Tibial artery (tissue), 4 donors: ENCODE results near the gene PCDHGB4.

ENCODE experiments used
- DNase-seq, 2 donors: peaks; one replicate each; pipeline ENCODE4 v3.0.0-alpha.2; 2019
- H3K27ac ChIP-seq, 2 donors: fragments of 200-600 bp; sonication (generic) in 1 of 2; 1 replicate in 1 of 2; 2 replicates in 1 of 2; pipeline ENCODE4 v1.5.1; 2018 to 2019; ENCODE audit warnings: mild to moderate bottlenecking in 1 of 2
- H3K27me3 ChIP-seq, 2 donors: fragments of 200-600 bp; sonication (generic) in 1 of 2; one replicate each; pipeline versions ENCODE4 v1.5.1 to v1.6.0; 2016 to 2019
- H3K36me3 ChIP-seq, 3 donors: fragments of 200-600 bp; sonication (generic) in 2 of 3; one replicate each; pipeline ENCODE4 v1.5.1; 2016 to 2019; ENCODE audit warnings: mild to moderate bottlenecking in 2 of 3
- H3K4me1 ChIP-seq, 4 donors: fragments of 200-600 bp; sonication (generic) in 2 of 4; 1 replicate in 3 of 4; 2 replicates in 1 of 4; pipeline ENCODE4 v1.5.1; 2016 to 2019
- H3K4me3 ChIP-seq, 2 donors: fragments of 200-600 bp; sonication (generic) in 1 of 2; 1 replicate in 1 of 2; 2 replicates in 1 of 2; pipeline ENCODE4 v1.5.1; 2018 to 2019; ENCODE audit warnings: mild to moderate bottlenecking in 2 of 2
- H3K9me3 ChIP-seq, 3 donors: fragments of 200-600 bp; sonication (generic) in 1 of 3; one replicate each; pipeline ENCODE4 v1.5.1; 2016 to 2019
- CTCF ChIP-seq, 2 experiments: fragments of 200-600 bp in 1 of 2; fragments of 450-650 bp in 1 of 2; IDR thresholded peaks; one replicate each; pipeline ENCODE4 v1.5.1; 2017 to 2019; ENCODE audit warnings: antibody characterized with exemption in 2 of 2, mild to moderate bottlenecking in 1 of 2, moderate library complexity in 1 of 2
- intact Hi-C: fragments of 100-400 bp; cut with DNase I; formaldehyde crosslinking; loops from one replicate; pipeline ENCODE4 v1.15.0; 2023; ENCODE audit warnings: low total_unique reads

The PCDHGB4 gene

GRCh38 chr5:141356133-141356532 is 31.4 kb upstream of the PCDHGB4 start:
- Histone ChIP-seq H3K4me3 (no peak overlapping the region), H3K27me3 (peaks cover 0 to 3% of the 10 kb centered on the region in 2 donors), H3K27ac (no peak overlapping the region), H3K4me1 (no peaks in the 10 kb centered on the region), H3K9me3 (peaks cover 0 to 100% (median 88%) of the 10 kb centered on the region in 3 donors), H3K36me3 (peaks cover 0 to 19% (median 13%) of the 10 kb centered on the region in 3 donors)
- no peak for DNase-seq
- no peak for TF ChIP-seq CTCF (IDR thresholded peaks at IDR 0.05)
- intact Hi-C loops, result no loop called here

- TF ChIP-seq CTCF (IDR thresholded peaks at IDR 0.05), result no peak
- H3K27me3 ChIP-seq, result peaks cover 0 to under 1% of the 10 kb centered on the region in 2 donors
- H3K4me3 ChIP-seq, result no peak overlapping the region
- peaks cover 0 to 24% (median 14%) of the 10 kb centered on the region in 3 donors for H3K36me3 ChIP-seq
- H3K27ac ChIP-seq, result no peak overlapping the region
- no peak for DNase-seq
- intact Hi-C loops, result no loop called here
- peaks cover 0 to 99% (median 88%) of the 10 kb centered on the region in 3 donors for H3K9me3 ChIP-seq
- H3K4me1 ChIP-seq, result no peaks in the 10 kb centered on the region
These were observed 30.5 kb upstream of the PCDHGB4 start for GRCh38 chr5:141356950-141357349.

GRCh38 chr5:141359790-141360426 is 27.6 kb upstream of the PCDHGB4 start, which contains the start of gene PCDHGB2:
Gene PCDHGB2 (plus strand): TSS chr5:141359994. CDS start chr5:141360136, 142 bp downstream.
- TF ChIP-seq CTCF (IDR thresholded peaks at IDR 0.05), result no peak
- H3K27ac ChIP-seq, result no peak within 1 kb of the TSS
- H3K4me3 ChIP-seq, result peak within 1 kb of the TSS; percentile 25 to 35
- intact Hi-C loops, result no loop called here
- DNase-seq, result no peak
- H3K27me3 ChIP-seq, result peaks cover 0 to 3% of the 10 kb centered on the region in 2 donors
- peaks cover 0 to 32% (median 29%) of the 10 kb centered on the region in 3 donors for H3K36me3 ChIP-seq
- peaks cover 8 to 99% (median 91%) of the 10 kb centered on the region in 3 donors for H3K9me3 ChIP-seq
- no peaks in the 10 kb centered on the region for H3K4me1 ChIP-seq

GRCh38 chr5:141360685-141361084 is 26.8 kb upstream of the PCDHGB4 start:
- no peak for TF ChIP-seq CTCF (IDR thresholded peaks at IDR 0.05)
- DNase-seq, result no peak
- Histone ChIP-seq H3K9me3 (peaks cover 12 to 99% (median 91%) of the 10 kb centered on the region in 3 donors), H3K27ac (no peak overlapping the region), H3K36me3 (peaks cover 0 to 37% (median 34%) of the 10 kb centered on the region in 3 donors), H3K4me1 (no peaks in the 10 kb centered on the region), H3K4me3 (no peak overlapping the region), H3K27me3 (peaks cover 0 to 3% of the 10 kb centered on the region in 2 donors)
- intact Hi-C loops, result no loop called here

GRCh38 chr5:141362719-141363118 is 24.8 kb upstream of the PCDHGB4 start:
- Histone ChIP-seq H3K4me3 (no peak overlapping the region), H3K9me3 (peaks cover 21 to 99% (median 87%) of the 10 kb centered on the region in 3 donors), H3K4me1 (no peaks in the 10 kb centered on the region), H3K36me3 (peaks cover 0 to 39% (median 34%) of the 10 kb centered on the region in 3 donors), H3K27ac (no peak overlapping the region), H3K27me3 (peaks cover 0 to 3% of the 10 kb centered on the region in 2 donors)
- no peak for DNase-seq
- TF ChIP-seq CTCF (IDR thresholded peaks at IDR 0.05), result no peak
- intact Hi-C loops, result no loop called here
